ENCODE data around the gene TRAF7.

GRCh38 chr16:2196162-2196980, 40.8 kb downstream of the TRAF7 start, which contains the start of gene CASKIN1:
- TF ChIP-seq CTCF (conservative IDR thresholded peaks at IDR 0.05) (no peak), EZH2 (IDR thresholded peaks at IDR 0.05; ENCODE audit: low read depth) (no peak)

All from PC-9 (cell line).